K562 (cell line): Measurements from ENCODE around the gene TRMT2A. TPM values are rescaled to one million over a fixed set of nuclear protein-coding genes. Genes with fewer than 3 reads are reported as not detected.

ENCODE experiments used
- ARID2 ChIP-seq: fragments of 450-650 bp; IDR thresholded peaks from 2 replicates; pipeline ENCODE4 v1.6.1; 2017; ENCODE audit warnings: antibody characterized with exemption, mild to moderate bottlenecking
- BCOR ChIP-seq: fragments of 450-650 bp; IDR thresholded peaks from 2 replicates; pipeline ENCODE4 v1.6.1; 2016
- CHAMP1 ChIP-seq: fragments of 450-650 bp; IDR thresholded peaks from 2 replicates; pipeline ENCODE4 v1.6.1; 2016; ENCODE audit warnings: mild to moderate bottlenecking
- GABPB1 ChIP-seq: sonication (generic); formaldehyde crosslinking; IDR thresholded peaks from 2 replicates; pipeline ENCODE4 v1.8.0; 2022; ENCODE audit warnings: mild to moderate bottlenecking, missing genetic modification reagents
- MYBL2 ChIP-seq, 2 experiments: fragments of 450-650 bp in 1 of 2; sonication (generic) in 1 of 2; formaldehyde crosslinking in 1 of 2; IDR thresholded peaks; 2 replicates each; pipeline versions ENCODE4 v1.6.1 to v1.8.1; 2017 to 2022; ENCODE audit warnings: borderline replicate concordance in 1 of 2, inconsistent platforms in 1 of 2, low read depth in 1 of 2, mild to moderate bottlenecking in 1 of 2, missing genetic modification reagents in 1 of 2, moderate library complexity in 1 of 2
- MYNN ChIP-seq, 2 experiments: sonication (generic); formaldehyde crosslinking in 1 of 2; IDR thresholded peaks; 2 replicates each; pipeline versions ENCODE4 v1.5.0 to v1.6.1; 2016 to 2020; ENCODE audit warnings: antibody characterized with exemption in 1 of 2, missing genetic modification reagents in 1 of 2
- NCOA4 ChIP-seq: fragments of 450-650 bp; IDR thresholded peaks from 2 replicates; pipeline ENCODE4 v1.6.1; 2018; ENCODE audit warnings: mild to moderate bottlenecking; ENCODE audit not compliant: partially characterized antibody
- RBM39 ChIP-seq: fragments of 200-400 bp; formaldehyde crosslinking; optimal IDR thresholded peaks from 2 replicates; pipeline ENCODE3; 2018; ENCODE audit warnings: low read depth, low read length
- SAFB2 ChIP-seq: fragments of 200-400 bp; formaldehyde crosslinking; IDR thresholded peaks from 2 replicates; pipeline ENCODE4 v1.6.1; 2018; ENCODE audit warnings: borderline replicate concordance, low read length, low read depth, moderate library complexity; ENCODE audit not compliant: severe bottlenecking
- STAT5B ChIP-seq: fragments of 250-450 bp; sonication (Bioruptor Pico); IDR thresholded peaks from 2 replicates; pipeline ENCODE4 v1.8.0; 2021; ENCODE audit warnings: mild to moderate bottlenecking, inconsistent platforms
- TEAD1 ChIP-seq, 2 experiments: fragments of 450-650 bp in 1 of 2; sonication (generic) in 1 of 2; formaldehyde crosslinking; IDR thresholded peaks; 2 replicates each; pipeline versions ENCODE4 v1.4.0 to v1.8.0; 2020 to 2022; ENCODE audit warnings: mild to moderate bottlenecking in 2 of 2, missing genetic modification reagents in 1 of 2
- TOE1 ChIP-seq, 2 experiments: fragments of 450-650 bp in 1 of 2; sonication (generic) in 1 of 2; formaldehyde crosslinking in 1 of 2; IDR thresholded peaks; 2 replicates each; pipeline versions ENCODE4 v1.7.1 to v1.8.0; 2016 to 2022; ENCODE audit warnings: borderline replicate concordance in 2 of 2, mild to moderate bottlenecking in 2 of 2, antibody characterized with exemption in 1 of 2, inconsistent platforms in 1 of 2, low read depth in 1 of 2, missing genetic modification reagents in 1 of 2, moderate library complexity in 1 of 2
- ZNF143 ChIP-seq: sonication (generic); formaldehyde crosslinking; IDR thresholded peaks from 2 replicates; pipeline ENCODE4 v1.9.0; 2022; ENCODE audit warnings: mild to moderate bottlenecking, missing genetic modification reagents
- polyA plus RNA-seq, 8 experiments: library from polyadenylated mRNA; depleted of rRNA in 4 of 8; stranded (reverse) in 5 of 8; unstranded in 3 of 8; fragments of >200 nt; fragmentation: Nextera tagmentation in 2 of 8; fragmentation: Illumina TruSeq in 1 of 8; extraction: Ambion mirVana in 2 of 8; extraction: Trizol in 1 of 8; gene quantifications; 2 replicates each; pipeline versions ENCODE4 v1.2.1 to v1.2.3, GENCODE V29; 2011 to 2014; ENCODE audit warnings: inconsistent platforms in 1 of 8, missing spikeins in 1 of 8
- total RNA-seq, 7 experiments: library from RNA; depleted of rRNA in 6 of 7; stranded (reverse); fragments of >200 nt in 6 of 7; fragmentation: Illumina TruSeq in 2 of 7; extraction: Trizol in 2 of 7; gene quantifications; 2 replicates each; pipeline versions ENCODE4 v1.2.1 to v1.2.3, GENCODE V29; 2011 to 2021; ENCODE audit warnings: low replicate concordance in 1 of 7
- TF ChIP-seq, protein P1 (sequence below): sonication (generic); formaldehyde crosslinking; IDR thresholded peaks from 2 replicates; pipeline ENCODE4 v1.8.1; 2022; ENCODE audit warnings: missing genetic modification reagents
- TF ChIP-seq, protein P2 (sequence below), 2 experiments: fragments of 450-650 bp; IDR thresholded peaks; 2 replicates each; pipeline ENCODE4 v1.6.1; 2016
- TF ChIP-seq, protein P3 (sequence below): fragments of 250-450 bp; sonication (Bioruptor Pico); IDR thresholded peaks from 2 replicates; pipeline ENCODE4 v1.5.0; 2020; ENCODE audit warnings: mild to moderate bottlenecking

Gene TRMT2A
- total and polyA plus RNA-seq, 9 of the 15 experiments (the other 6 are each of a cell fraction or from before 2014, with no cell fraction given): 1.6 to 265 (median 140) TPM

- TF ChIP-seq ZNF143 (CRISPR knock-in tag) (peak; percentile 55; the same call in 1 of the 2 replicates), MYNN (IDR thresholded peaks at IDR 0.05) (no peak), MYNN (CRISPR knock-in tag; IDR thresholded peaks at IDR 0.05) (no peak), STAT5B (CRISPR knock-in tag) (no peak), TEAD1 (CRISPR knock-in tag; IDR thresholded peaks at IDR 0.05) (peak in 1 of 2 experiments; percentile 43; a peak in 1 of 4 replicates), BCOR (no peak), RBM39 (no peak), ARID2 (no peak), CHAMP1 (no peak), TOE1 (IDR thresholded peaks at IDR 0.05; ENCODE audit: borderline replicate concordance) (no peak), TOE1 (CRISPR knock-in tag; IDR thresholded peaks at IDR 0.05; ENCODE audit: borderline replicate concordance, low read depth) (no peak), SAFB2 (no peak), MYBL2 (IDR thresholded peaks at IDR 0.05; ENCODE audit: low read depth) (no peak), MYBL2 (CRISPR knock-in tag; IDR thresholded peaks at IDR 0.05; ENCODE audit: borderline replicate concordance) (no peak), NCOA4 (no peak), GABPB1 (CRISPR knock-in tag) (no peak)
- TF ChIP-seq, protein P1, sequence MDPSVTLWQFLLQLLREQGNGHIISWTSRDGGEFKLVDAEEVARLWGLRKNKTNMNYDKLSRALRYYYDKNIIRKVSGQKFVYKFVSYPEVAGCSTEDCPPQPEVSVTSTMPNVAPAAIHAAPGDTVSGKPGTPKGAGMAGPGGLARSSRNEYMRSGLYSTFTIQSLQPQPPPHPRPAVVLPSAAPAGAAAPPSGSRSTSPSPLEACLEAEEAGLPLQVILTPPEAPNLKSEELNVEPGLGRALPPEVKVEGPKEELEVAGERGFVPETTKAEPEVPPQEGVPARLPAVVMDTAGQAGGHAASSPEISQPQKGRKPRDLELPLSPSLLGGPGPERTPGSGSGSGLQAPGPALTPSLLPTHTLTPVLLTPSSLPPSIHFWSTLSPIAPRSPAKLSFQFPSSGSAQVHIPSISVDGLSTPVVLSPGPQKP (CRISPR knock-in tag): no peak
- TF ChIP-seq, protein P2, sequence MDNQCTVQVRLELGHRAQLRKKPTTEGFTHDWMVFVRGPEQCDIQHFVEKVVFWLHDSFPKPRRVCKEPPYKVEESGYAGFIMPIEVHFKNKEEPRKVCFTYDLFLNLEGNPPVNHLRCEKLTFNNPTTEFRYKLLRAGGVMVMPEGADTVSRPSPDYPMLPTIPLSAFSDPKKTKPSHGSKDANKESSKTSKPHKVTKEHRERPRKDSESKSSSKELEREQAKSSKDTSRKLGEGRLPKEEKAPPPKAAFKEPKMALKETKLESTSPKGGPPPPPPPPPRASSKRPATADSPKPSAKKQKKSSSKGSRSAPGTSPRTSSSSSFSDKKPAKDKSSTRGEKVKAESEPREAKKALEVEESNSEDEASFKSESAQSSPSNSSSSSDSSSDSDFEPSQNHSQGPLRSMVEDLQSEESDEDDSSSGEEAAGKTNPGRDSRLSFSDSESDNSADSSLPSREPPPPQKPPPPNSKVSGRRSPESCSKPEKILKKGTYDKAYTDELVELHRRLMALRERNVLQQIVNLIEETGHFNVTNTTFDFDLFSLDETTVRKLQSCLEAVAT (IDR thresholded peaks at IDR 0.05): no peak
- TF ChIP-seq, protein P3, sequence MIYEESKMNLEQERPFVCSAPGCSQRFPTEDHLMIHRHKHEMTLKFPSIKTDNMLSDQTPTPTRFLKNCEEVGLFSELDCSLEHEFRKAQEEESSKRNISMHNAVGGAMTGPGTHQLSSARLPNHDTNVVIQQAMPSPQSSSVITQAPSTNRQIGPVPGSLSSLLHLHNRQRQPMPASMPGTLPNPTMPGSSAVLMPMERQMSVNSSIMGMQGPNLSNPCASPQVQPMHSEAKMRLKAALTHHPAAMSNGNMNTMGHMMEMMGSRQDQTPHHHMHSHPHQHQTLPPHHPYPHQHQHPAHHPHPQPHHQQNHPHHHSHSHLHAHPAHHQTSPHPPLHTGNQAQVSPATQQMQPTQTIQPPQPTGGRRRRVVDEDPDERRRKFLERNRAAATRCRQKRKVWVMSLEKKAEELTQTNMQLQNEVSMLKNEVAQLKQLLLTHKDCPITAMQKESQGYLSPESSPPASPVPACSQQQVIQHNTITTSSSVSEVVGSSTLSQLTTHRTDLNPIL: no peak
Measured at GRCh38 chr22:20157430-20158183, 40.6 kb upstream of the TRMT2A start (continued).
